ENCODE data around the gene SIPA1.

- TF ChIP-seq CTCF (IDR thresholded peaks at IDR 0.05; ENCODE audit: low read depth, low read length, missing input control) (no peak), RAD21 (IDR thresholded peaks at IDR 0.05) (no peak), MAX (IDR thresholded peaks at IDR 0.05) (no peak), EGR1 (IDR thresholded peaks at IDR 0.05; ENCODE audit: low read depth in 2 of 2) (no peak), ZBTB33 (IDR thresholded peaks at IDR 0.05) (no peak), REST (IDR thresholded peaks at IDR 0.05) (no peak), GABPA (IDR thresholded peaks at IDR 0.05 in 1 of 2, conservative IDR thresholded peaks at IDR 0.05 in 1 of 2) (no peak), TAF1 (conservative IDR thresholded peaks at IDR 0.05) (no peak), RXRA (IDR thresholded peaks at IDR 0.05) (no peak), SP1 (IDR thresholded peaks at IDR 0.05) (no peak), JUND (IDR thresholded peaks at IDR 0.05) (no peak)
Observed at GRCh38 chr11:65590240-65590738, 47.6 kb upstream of the SIPA1 start.

Measured in liver (tissue), 3 donors.